ENCODE measurements around the gene RTP3. TPM values are rescaled to one million over a fixed set of nuclear protein-coding genes. Genes with fewer than 3 reads are reported as not detected.

The RTP3 gene
- total and polyA plus RNA-seq, 2 experiments from 2014 or later, result 0.16 TPM; not detected in 1

DNA sequence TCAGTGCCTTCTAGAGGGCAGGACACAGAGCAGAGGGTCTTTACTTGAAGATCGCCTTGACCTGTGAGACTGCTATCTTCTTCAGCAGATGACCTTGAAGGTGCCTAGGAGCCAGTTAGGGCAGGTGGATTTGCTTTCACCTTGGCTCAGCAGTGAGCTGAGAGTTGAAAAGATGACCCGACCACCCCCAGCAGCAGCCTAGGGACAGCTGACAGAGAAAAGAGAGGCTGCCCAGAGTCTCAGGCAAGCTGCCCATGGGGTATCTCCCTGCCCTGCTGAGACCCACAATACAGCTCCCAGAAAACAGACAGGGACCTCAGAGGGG lies 32.6 kb upstream of the RTP3 start:
- H3K27me3 Mint-ChIP-seq (ENCODE audit: insufficient read depth, low read depth, poor library complexity), result peaks cover 20% of the 10 kb centered on the region
- H4K20me1 ChIP-seq (replicated peaks; ENCODE audit: insufficient read depth), result no peaks in the 10 kb centered on the region
- H3K4me3 Mint-ChIP-seq, result peak overlapping the region; percentile 66; the same call in 2 of the 3 replicates
- H3K4me1 Mint-ChIP-seq, result peaks cover 2% of the 10 kb centered on the region
- H3K27me3 ChIP-seq (ENCODE audit: insufficient read depth), result peaks cover 39% of the 10 kb centered on the region
- H3F3A ChIP-seq (replicated peaks; ENCODE audit: low read depth), result no peaks in the 10 kb centered on the region
- TF ChIP-seq ZNF331 (CRISPR knock-in tag; IDR thresholded peaks at IDR 0.05; ENCODE audit: low read depth) (no peak), JUNB (IDR thresholded peaks at IDR 0.05; ENCODE audit: unreplicated experiment) (no peak), NANOG (IDR thresholded peaks at IDR 0.05; ENCODE audit: borderline replicate concordance) (no peak), POLR2AphosphoS5 (IDR thresholded peaks at IDR 0.05; ENCODE audit: low read depth) (no peak), STAT1 (IDR thresholded peaks at IDR 0.05; ENCODE audit: unreplicated experiment) (no peak)
- TF ChIP-seq, protein P1, sequence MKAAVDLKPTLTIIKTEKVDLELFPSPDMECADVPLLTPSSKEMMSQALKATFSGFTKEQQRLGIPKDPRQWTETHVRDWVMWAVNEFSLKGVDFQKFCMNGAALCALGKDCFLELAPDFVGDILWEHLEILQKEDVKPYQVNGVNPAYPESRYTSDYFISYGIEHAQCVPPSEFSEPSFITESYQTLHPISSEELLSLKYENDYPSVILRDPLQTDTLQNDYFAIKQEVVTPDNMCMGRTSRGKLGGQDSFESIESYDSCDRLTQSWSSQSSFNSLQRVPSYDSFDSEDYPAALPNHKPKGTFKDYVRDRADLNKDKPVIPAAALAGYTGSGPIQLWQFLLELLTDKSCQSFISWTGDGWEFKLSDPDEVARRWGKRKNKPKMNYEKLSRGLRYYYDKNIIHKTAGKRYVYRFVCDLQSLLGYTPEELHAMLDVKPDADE (IDR thresholded peaks at IDR 0.05), result no peak
- TF ChIP-seq, protein P2, sequence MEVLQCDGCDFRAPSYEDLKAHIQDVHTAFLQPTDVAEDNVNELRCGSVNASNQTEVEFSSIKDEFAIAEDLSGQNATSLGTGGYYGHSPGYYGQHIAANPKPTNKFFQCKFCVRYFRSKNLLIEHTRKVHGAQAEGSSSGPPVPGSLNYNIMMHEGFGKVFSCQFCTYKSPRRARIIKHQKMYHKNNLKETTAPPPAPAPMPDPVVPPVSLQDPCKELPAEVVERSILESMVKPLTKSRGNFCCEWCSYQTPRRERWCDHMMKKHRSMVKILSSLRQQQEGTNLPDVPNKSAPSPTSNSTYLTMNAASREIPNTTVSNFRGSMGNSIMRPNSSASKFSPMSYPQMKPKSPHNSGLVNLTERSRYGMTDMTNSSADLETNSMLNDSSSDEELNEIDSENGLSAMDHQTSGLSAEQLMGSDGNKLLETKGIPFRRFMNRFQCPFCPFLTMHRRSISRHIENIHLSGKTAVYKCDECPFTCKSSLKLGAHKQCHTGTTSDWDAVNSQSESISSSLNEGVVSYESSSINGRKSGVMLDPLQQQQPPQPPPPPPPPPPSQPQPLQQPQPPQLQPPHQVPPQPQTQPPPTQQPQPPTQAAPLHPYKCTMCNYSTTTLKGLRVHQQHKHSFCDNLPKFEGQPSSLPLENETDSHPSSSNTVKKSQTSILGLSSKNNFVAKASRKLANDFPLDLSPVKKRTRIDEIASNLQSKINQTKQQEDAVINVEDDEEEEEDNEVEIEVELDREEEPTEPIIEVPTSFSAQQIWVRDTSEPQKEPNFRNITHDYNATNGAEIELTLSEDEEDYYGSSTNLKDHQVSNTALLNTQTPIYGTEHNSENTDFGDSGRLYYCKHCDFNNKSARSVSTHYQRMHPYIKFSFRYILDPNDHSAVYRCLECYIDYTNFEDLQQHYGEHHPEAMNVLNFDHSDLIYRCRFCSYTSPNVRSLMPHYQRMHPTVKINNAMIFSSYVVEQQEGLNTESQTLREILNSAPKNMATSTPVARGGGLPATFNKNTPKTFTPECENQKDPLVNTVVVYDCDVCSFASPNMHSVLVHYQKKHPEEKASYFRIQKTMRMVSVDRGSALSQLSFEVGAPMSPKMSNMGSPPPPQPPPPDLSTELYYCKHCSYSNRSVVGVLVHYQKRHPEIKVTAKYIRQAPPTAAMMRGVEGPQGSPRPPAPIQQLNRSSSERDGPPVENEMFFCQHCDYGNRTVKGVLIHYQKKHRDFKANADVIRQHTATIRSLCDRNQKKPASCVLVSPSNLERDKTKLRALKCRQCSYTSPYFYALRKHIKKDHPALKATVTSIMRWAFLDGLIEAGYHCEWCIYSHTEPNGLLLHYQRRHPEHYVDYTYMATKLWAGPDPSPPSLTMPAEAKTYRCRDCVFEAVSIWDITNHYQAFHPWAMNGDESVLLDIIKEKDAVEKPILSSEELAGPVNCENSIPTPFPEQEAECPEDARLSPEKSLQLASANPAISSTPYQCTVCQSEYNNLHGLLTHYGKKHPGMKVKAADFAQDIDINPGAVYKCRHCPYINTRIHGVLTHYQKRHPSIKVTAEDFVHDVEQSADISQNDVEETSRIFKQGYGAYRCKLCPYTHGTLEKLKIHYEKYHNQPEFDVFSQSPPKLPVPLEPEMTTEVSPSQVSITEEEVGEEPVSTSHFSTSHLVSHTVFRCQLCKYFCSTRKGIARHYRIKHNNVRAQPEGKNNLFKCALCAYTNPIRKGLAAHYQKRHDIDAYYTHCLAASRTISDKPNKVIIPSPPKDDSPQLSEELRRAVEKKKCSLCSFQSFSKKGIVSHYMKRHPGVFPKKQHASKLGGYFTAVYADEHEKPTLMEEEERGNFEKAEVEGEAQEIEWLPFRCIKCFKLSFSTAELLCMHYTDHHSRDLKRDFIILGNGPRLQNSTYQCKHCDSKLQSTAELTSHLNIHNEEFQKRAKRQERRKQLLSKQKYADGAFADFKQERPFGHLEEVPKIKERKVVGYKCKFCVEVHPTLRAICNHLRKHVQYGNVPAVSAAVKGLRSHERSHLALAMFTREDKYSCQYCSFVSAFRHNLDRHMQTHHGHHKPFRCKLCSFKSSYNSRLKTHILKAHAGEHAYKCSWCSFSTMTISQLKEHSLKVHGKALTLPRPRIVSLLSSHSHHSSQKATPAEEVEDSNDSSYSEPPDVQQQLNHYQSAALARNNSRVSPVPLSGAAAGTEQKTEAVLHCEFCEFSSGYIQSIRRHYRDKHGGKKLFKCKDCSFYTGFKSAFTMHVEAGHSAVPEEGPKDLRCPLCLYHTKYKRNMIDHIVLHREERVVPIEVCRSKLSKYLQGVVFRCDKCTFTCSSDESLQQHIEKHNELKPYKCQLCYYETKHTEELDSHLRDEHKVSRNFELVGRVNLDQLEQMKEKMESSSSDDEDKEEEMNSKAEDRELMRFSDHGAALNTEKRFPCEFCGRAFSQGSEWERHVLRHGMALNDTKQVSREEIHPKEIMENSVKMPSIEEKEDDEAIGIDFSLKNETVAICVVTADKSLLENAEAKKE (CRISPR knock-in tag; IDR thresholded peaks at IDR 0.05), result no peak
- ATAC-seq, result peak; percentile 8; the same call in 2 of the 3 replicates
- no peaks in the 10 kb centered on the region; the same call in 1 of the 3 replicates for H3K9me3 Mint-ChIP-seq
- no peak for DNase-seq (ENCODE audit: low spot score)
- H3K9me2 ChIP-seq (ENCODE audit: insufficient read depth), result no peaks in the 10 kb centered on the region
- no peaks in the 10 kb centered on the region for H3K36me3 ChIP-seq (ENCODE audit: insufficient read depth)
- peaks cover 6% of the 10 kb centered on the region; the same call in 1 of the 2 replicates for H3K4me1 ChIP-seq (ENCODE audit: insufficient read depth)
- peak overlapping the region; percentile 64 for H3K4me3 ChIP-seq
- H2AFZ ChIP-seq, result peak overlapping the region; percentile 99
- H3K27ac Mint-ChIP-seq, result no peak overlapping the region
- H3K79me2 ChIP-seq (replicated peaks; ENCODE audit: insufficient read depth), result no peaks in the 10 kb centered on the region
- H3K27ac ChIP-seq (ENCODE audit: low read depth), result no peak overlapping the region
- H3K4me2 ChIP-seq, result peak overlapping the region; percentile 82
- no peaks in the 10 kb centered on the region for H3K36me3 Mint-ChIP-seq (ENCODE audit: low read depth)

All from GM23338 (cell line).